ENCODE data around the gene SCUBE3. TPM values are rescaled to one million over a fixed set of nuclear protein-coding genes. Genes with fewer than 3 reads are reported as not detected.

SCUBE3 gene
- total and polyA plus RNA-seq, 2 of the 8 experiments (the other 6 are each of a cell fraction or from before 2014, with no cell fraction given) = 0.80 to 1.0 TPM

GRCh38 chr6:35229304-35229703 is 15.5 kb downstream of the SCUBE3 start:
- Histone ChIP-seq H3K23me2 (ENCODE audit: low read depth, low read length) (no peaks in the 10 kb centered on the region), H2BK120ac (replicated peaks; ENCODE audit: low read depth, low read length) (no peak overlapping the region), H2BK5ac (ENCODE audit: low read depth, low read length) (no peak overlapping the region), H3K36me3 (ENCODE audit: control insufficient read depth in 2 of 4, insufficient read depth in 4 of 4, low read length in 3 of 4) (no peaks in the 10 kb centered on the region; a peak in 1 of 8 replicates), H3K9ac (replicated peaks in 1 of 4; ENCODE audit: extremely low read depth in 1 of 4, low read depth in 3 of 4, low read length in 3 of 4) (no peak overlapping the region), H3K18ac (ENCODE audit: extremely low read depth, low read length) (no peak overlapping the region), H4K91ac (replicated peaks; ENCODE audit: insufficient read length, low read length) (no peak overlapping the region), H2BK12ac (ENCODE audit: low read depth, low read length) (no peak overlapping the region), H3K56ac (replicated peaks; ENCODE audit: insufficient read length, low read depth, low read length) (no peak overlapping the region), H3K4me1 (replicated peaks in 1 of 4; ENCODE audit: control insufficient read depth in 3 of 4, insufficient read depth in 4 of 4, low read length in 3 of 4) (no peaks in the 10 kb centered on the region; a peak in 1 of 7 replicates), H3K4me2 (ENCODE audit: insufficient read depth in 1 of 2, low read depth in 2 of 2, low read length in 2 of 2) (no peak overlapping the region), H2AK5ac (ENCODE audit: low read depth, low read length) (no peak overlapping the region), H3K27ac (ENCODE audit: low read depth, low read length) (no peak overlapping the region), H4K8ac (ENCODE audit: extremely low read depth, insufficient read depth, low read length) (no peak overlapping the region), H3K79me1 (ENCODE audit: low read depth, low read length) (no peaks in the 10 kb centered on the region), H2BK20ac (ENCODE audit: low read length) (no peak overlapping the region), H2BK15ac (ENCODE audit: low read length) (no peak overlapping the region), H4K5ac (ENCODE audit: insufficient read length, low read depth, low read length) (no peak overlapping the region), H4K20me1 (replicated peaks in 1 of 2; ENCODE audit: control insufficient read depth in 1 of 2, insufficient read depth in 2 of 2, low read length in 2 of 2) (peaks cover 3 to 11% of the 10 kb centered on the region in 2 experiments), H3K79me2 (ENCODE audit: control insufficient read depth in 1 of 2, insufficient read depth in 2 of 2, low read length in 2 of 2) (no peaks in the 10 kb centered on the region), H3K4me3 (ENCODE audit: extremely low read depth in 1 of 4, insufficient read depth in 2 of 4, low read depth in 3 of 4, low read length in 4 of 4) (no peak overlapping the region), H3K27me3 (replicated peaks in 1 of 4; ENCODE audit: control insufficient read depth in 3 of 4, extremely low read depth in 1 of 4, insufficient read depth in 3 of 4, low read length in 3 of 4) (peaks cover 0 to 4% (median 2%) of the 10 kb centered on the region in 4 experiments; a peak in 4 of 7 replicates), H3K9me3 (ENCODE audit: insufficient read depth in 2 of 2, low read depth in 1 of 2, low read length in 1 of 2) (no peaks in the 10 kb centered on the region), H3K14ac (ENCODE audit: insufficient read length) (no peak overlapping the region), H3K23ac (ENCODE audit: insufficient read length) (no peak overlapping the region), H2AFZ (ENCODE audit: low read length) (no peak overlapping the region), H3K4ac (replicated peaks; ENCODE audit: insufficient read length, low read depth, low read length) (no peak overlapping the region)
- FAIRE-seq = no peak
- no peak for DNase-seq (ENCODE audit: low read depth in 1 of 2, low spot score in 2 of 2)
- POLR2A ChIA-PET (ENCODE audit: partially characterized antibody) = interaction anchor here (0.8 to 1.2 kb wide), 3 partner anchors 10 to 30 kb away, joined by 3 to 4 read pairs (median 3); partner anchors contain the start of genes SCUBE3 and ZNF76
- CTCF ChIA-PET (ENCODE audit: partially characterized antibody) = interaction anchor here (0.7 to 4.5 kb wide), 14 partner anchors 10 to 244 kb away, joined by 3 to 32 read pairs (median 4); no protein-coding TSS in a partner anchor
- WGBS, 2 experiments (ENCODE audit: extremely low coverage in 1 of 2, insufficient coverage in 1 of 2, insufficient read length in 1 of 2, insufficient replicate concordance in 2 of 2, low coverage in 1 of 2, low lambda C conversion rate in 2 of 2, missing lambda C conversion rate in 1 of 2) = 83% methylated on average over 5 of the region's 5 CpGs; no CpG with 5 or more reads in 1 of the 2 experiments
- TF ChIP-seq ASH2L (IDR thresholded peaks at IDR 0.05; ENCODE audit: low read length) (no peak), EZH2 (IDR thresholded peaks at IDR 0.05; ENCODE audit: low read depth, low read length, severe bottlenecking) (no peak), MAFK (IDR thresholded peaks at IDR 0.05; ENCODE audit: low read depth, low read length) (no peak), TBP (IDR thresholded peaks at IDR 0.05; ENCODE audit: low read depth, low read length) (no peak), POLR2A (IDR thresholded peaks at IDR 0.05; ENCODE audit: control extremely low read depth in 1 of 2, low read depth in 2 of 2, low read length in 2 of 2) (no peak), CEBPB (IDR thresholded peaks at IDR 0.05; ENCODE audit: low read depth, low read length) (no peak), SP2 (IDR thresholded peaks at IDR 0.05; ENCODE audit: low read length) (no peak), SIN3A (conservative IDR thresholded peaks at IDR 0.05 in 1 of 2, IDR thresholded peaks at IDR 0.05 in 1 of 2; ENCODE audit: low read depth in 1 of 2, low read length in 2 of 2) (no peak), SAP30 (IDR thresholded peaks at IDR 0.05; ENCODE audit: insufficient read depth, insufficient replicate concordance, low read length) (no peak), CHD2 (IDR thresholded peaks at IDR 0.05; ENCODE audit: low read length) (no peak), KDM5A (IDR thresholded peaks at IDR 0.05; ENCODE audit: low read length) (no peak), EP300 (IDR thresholded peaks at IDR 0.05; ENCODE audit: borderline replicate concordance in 1 of 2, low read depth in 2 of 2, low read length in 2 of 2) (no peak)

All from H1 (cell line).